H54 (cell line): ENCODE measurements around the gene ZDHHC3.

ENCODE experiments used
- DNase-seq: peaks from one replicate; pipeline ENCODE4 v3.0.0; 2011; ENCODE audit warnings: low spot score, mixed read lengths; ENCODE audit not compliant: insufficient read length
- FAIRE-seq: peaks from 3 replicates; lab custom pipeline; 2011; peaks lifted over from hg19 to GRCh38; lab: Jason Lieb, UNC
- POLR2A ChIP-seq: IDR thresholded peaks from 2 replicates; pipeline ENCODE4 v1.6.1; 2011; ENCODE audit warnings: low read depth, mild to moderate bottlenecking, low read length

Gene ZDHHC3

GRCh38 chr3:44976002-44976815 is at the start of gene ZDHHC3, which contains the start of gene EXOSC7:
Gene ZDHHC3 (minus strand): TSS chr3:44976174. CDS start chr3:44959436, 16,738 bp downstream.
Gene EXOSC7 (plus strand): TSS chr3:44976244. CDS start chr3:44976278, 34 bp downstream.
- peak; percentile 89 for DNase-seq
- peak; percentile 96 for TF ChIP-seq POLR2A
- FAIRE-seq = no peak

- TF ChIP-seq POLR2A = no peak
- no peak for DNase-seq
- no peak for FAIRE-seq
Observed at GRCh38 chr3:45024542-45025255, 48.7 kb upstream of the ZDHHC3 start.

GRCh38 chr3:45023675-45024074 is 47.7 kb upstream of the ZDHHC3 start:
- TF ChIP-seq POLR2A = no peak
- DNase-seq (no peak), FAIRE-seq (no peak)

- DNase-seq = no peak
- TF ChIP-seq POLR2A = no peak
- FAIRE-seq = no peak
Observed at GRCh38 chr3:45021524-45022297, 45.7 kb upstream of the ZDHHC3 start.

GRCh38 chr3:45020534-45020933 is 44.6 kb upstream of the ZDHHC3 start:
- no peak for TF ChIP-seq POLR2A
- no peak for FAIRE-seq
- DNase-seq = no peak

GRCh38 chr3:45017821-45018220 is 41.8 kb upstream of the ZDHHC3 start:
- no peak for FAIRE-seq
- TF ChIP-seq POLR2A = no peak
- no peak for DNase-seq

- FAIRE-seq = no peak
- TF ChIP-seq POLR2A = no peak
- no peak for DNase-seq
Observed at GRCh38 chr3:45016916-45017315, 40.9 kb upstream of the ZDHHC3 start.

- no peak for DNase-seq
- TF ChIP-seq POLR2A = no peak
- FAIRE-seq = no peak
Observed at GRCh38 chr3:45012577-45012976, 36.6 kb upstream of the ZDHHC3 start.

GRCh38 chr3:45011756-45012508 is 36.0 kb upstream of the ZDHHC3 start:
- TF ChIP-seq POLR2A = no peak
- FAIRE-seq (no peak), DNase-seq (peak; percentile 22)

- TF ChIP-seq POLR2A = no peak
- peak; percentile 39 for DNase-seq
- FAIRE-seq = no peak
Observed at GRCh38 chr3:45010811-45011333, 34.9 kb upstream of the ZDHHC3 start.

- TF ChIP-seq POLR2A = no peak
Observed at GRCh38 chr3:45009868-45010267, 33.9 kb upstream of the ZDHHC3 start.

GRCh38 chr3:45008117-45008516 is 32.1 kb upstream of the ZDHHC3 start:
- no peak for TF ChIP-seq POLR2A
- DNase-seq (no peak), FAIRE-seq (no peak)

More at GRCh38 chr3:45009868-45010267, 33.9 kb upstream of the ZDHHC3 start:
- no peak for DNase-seq
- no peak for FAIRE-seq

GRCh38 chr3:45007091-45007490 is 31.1 kb upstream of the ZDHHC3 start:
- no peak for TF ChIP-seq POLR2A
- FAIRE-seq = no peak
- DNase-seq = no peak
